D341Med (cell line): ENCODE measurements around the gene LRRC8C.
"Not testable (repeated sequence)": the region's sequence is repeated elsewhere in the genome, so short reads cannot be mapped to it uniquely, and the experiment has no call there.

Experiments
- DNase-seq: peaks from one replicate; pipeline ENCODE4 v3.0.0; 2012; ENCODE audit warnings: low spot score

The LRRC8C gene

GRCh38 chr1:89607586-89608318, 25.2 kb upstream of the LRRC8C start:
- no peak for DNase-seq

DNA sequence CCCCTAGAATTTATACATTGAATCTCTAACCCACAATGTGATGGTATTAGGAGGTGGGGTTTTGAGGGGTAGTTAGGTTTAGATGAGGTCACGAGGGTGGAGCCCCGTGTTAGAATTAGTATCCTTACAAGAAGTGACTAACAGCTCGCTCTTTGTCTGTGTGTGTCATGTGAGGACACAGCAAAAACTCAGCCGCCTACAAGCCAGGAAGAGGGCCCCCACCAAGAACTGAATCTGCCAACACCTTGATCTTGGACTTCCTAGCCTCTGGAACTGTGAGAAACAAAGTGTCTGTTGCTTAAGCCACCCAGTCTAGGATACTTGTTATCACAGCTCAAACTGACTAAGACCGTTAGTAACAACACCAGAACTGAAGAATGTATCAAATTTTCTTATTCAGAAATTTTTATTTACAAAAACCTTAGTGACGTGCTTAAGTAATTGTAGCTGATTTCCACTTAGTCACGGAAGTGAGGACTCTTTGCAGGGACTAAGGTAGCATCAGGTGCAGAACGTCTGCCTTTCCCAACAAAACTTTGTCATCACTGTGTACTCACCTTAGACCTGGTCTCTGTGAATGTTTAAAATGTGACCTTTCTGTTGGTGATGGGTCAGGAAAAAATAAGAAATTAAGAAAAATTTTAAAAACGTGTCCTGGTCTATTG, 24.5 kb upstream of the LRRC8C start:
- no peak for DNase-seq

- DNase-seq: no peak
These were observed 23.8 kb upstream of the LRRC8C start for GRCh38 chr1:89608984-89609725.

GRCh38 chr1:89609781-89610456, 23.0 kb upstream of the LRRC8C start:
- DNase-seq: no peak

GRCh38 chr1:89610457-89611011, 22.4 kb upstream of the LRRC8C start:
- DNase-seq: no peak

DNA sequence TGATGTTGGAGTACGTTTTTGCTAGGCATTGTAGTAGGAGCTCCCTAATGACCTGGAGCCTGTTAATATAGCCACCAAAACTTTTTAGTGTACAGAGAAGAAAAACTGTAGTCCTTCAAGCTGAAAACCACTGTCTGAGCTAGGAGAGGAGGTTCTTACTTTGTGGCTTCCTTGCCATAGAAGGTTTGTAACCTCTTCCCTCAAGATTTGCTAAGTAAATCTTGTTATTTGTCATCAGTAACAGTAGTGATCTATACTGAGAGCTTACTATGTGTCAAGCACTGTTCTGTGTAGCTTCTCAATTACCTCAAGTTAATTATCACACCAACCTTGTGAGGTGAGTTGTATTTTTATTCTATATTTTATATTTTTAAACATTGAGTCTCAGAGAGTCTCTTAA, 21.2 kb upstream of the LRRC8C start:
- no peak for DNase-seq

DNA sequence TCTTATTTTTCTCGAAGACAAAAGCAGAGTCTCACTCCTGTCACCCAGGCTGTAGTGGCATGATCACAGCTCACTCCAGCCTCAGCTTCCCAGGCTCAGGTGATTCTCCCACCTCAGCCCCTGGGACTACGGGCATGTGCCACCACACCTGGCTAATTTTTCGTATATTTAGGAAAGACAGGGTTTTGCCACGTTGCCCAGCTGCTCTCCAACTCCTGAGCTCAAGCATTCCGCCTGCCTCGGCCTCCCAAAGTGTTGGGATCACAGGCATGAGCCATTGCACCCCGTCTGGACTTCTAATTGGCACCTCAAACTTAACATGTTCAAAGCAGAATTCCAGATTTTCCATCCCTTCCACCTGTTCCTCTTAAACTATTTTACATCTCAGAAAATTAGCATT, 19.0 kb upstream of the LRRC8C start:
- no peak for DNase-seq

DNA sequence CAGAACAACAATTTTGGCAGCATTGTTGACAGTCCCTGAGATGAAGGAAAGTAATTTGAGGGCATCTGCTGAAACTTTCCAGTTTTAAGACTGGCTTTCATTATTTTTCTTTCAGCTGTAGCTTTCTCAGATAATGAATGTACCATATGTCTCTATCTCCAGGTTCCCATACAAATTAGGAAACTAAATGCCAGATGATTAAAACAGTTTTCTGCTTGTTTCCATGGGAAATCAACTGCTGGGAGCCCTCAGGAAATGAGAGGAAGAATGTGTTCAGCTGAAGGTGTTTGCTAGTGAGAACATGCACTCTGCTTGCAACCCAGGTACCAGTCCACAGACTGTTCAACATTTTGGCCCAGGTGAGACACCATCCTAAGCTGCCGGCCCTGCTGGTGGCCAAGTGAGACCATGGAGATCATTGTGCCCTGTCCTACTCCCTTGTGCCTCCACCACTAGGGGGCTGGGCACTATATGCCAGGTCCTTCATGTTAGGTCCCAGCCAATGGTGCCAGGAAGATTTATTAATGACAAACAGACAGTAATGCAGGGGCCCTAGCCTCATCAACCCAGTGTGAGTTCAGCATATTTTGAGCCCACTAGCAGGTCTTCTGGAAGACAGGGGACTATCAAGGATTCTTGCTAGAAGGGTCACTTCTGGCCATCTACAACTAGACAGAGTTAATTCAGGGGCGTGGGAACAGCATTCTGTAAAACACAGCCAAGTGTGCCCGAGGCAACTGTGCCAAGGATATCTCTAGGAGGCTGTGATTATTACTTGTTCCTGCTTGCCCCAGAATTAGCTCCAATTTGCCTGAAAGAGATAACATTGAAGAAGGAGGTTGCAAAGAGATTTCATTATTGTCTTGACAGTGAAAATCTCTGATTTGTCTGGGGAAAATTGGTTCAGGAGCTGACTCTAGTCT, 17.0 kb upstream of the LRRC8C start:
- DNase-seq: no peak

DNA sequence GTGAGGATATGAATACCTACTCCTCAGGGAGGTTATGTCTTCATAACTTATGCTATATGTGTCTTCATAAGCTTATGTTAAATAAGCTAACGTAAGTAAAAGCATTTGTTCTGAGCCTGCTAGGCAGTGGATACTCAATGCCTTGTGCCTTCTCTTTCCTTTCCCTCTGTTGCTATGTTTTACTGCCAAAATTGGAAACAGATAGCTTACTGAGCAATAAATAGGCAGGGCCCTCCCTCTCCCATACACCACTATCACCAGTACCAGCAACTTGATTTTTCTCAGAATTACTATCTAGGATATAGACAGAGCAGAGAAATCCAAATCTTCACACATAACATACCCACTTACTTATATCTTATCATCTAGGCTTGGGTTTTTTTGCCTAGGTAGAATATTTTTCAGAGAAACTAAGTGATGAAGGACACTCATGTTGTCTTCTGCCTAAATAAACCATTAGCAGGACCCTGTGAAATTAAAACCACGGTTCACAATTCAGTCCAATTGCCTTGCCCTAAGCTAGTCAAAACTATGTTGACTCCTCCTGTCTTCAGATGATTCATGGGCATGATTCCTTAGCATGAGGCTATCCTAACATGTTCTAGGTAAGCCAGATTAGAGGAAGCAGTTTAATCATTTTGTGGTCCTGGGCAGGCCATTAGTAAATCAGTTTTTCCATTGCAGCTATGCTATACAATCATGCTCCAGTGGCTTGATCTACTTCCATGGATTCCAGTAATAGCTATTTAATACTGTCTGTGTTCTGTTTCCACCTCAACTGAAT, 15.9 kb upstream of the LRRC8C start:
- no peak for DNase-seq

GRCh38 chr1:89620664-89621063, 12.3 kb upstream of the LRRC8C start:
- DNase-seq: no peak

DNA sequence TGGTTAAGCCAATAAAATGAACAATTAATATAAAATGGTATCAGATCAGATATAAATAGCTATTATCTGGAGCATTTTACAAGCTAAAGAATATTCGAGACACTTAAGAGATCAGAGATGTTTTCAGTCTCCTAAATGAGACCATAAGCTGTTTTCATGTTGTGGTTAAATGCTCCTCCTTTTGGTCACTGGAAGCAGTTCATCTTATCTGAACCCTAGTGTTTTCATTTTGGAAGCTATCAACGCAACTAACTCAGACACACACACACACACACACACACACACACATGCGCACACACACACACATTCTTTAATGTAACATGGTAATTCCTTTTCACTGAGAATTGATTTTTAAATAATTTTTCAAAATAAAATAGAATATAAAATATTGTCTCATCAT, 10.0 kb upstream of the LRRC8C start:
- DNase-seq: no peak

GRCh38 chr1:89624314-89624713, 8.6 kb upstream of the LRRC8C start:
- DNase-seq: no peak

- DNase-seq: no peak
These were observed 8.1 kb upstream of the LRRC8C start for GRCh38 chr1:89624715-89625323.

DNA sequence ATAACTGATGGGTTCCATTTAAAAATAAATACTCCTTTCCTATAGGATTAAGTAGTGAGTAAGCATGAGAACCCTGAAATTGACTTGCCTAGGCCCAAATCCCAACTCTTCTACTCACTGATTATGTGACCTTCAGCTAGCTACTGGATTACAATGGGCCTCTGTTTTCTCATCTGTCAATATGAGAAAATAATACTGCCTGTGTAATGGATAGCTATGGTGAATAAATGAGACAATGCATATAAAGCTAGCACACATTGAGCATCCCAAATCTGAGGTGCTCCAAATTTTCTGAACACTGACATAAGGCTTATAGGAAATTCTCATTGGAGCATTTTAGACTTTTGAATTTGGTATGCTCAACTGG, 5.3 kb upstream of the LRRC8C start:
- no peak for DNase-seq

- no peak for DNase-seq
These were observed 3.8 kb upstream of the LRRC8C start for GRCh38 chr1:89629146-89629545.

- not testable (repeated sequence) for DNase-seq
These were observed 3.3 kb upstream of the LRRC8C start for GRCh38 chr1:89629600-89629999.

DNA sequence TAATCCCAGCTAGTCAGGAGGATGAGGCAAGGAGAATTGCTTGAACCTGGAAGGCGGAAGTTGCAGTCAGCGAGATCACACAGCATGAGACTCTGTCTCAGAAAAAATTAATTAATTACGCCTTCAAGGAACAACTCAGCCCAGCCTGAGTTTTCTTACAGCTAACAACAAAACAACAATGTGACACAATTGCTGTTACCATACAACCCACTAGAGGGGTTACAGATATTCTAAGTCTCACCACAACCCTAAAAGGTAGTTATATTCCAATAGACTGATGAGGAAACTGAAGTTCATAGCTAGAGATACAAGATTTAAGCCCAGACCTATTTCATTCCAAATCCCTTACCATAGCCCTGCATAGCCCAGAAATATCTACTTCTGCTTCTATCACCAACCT, 2.9 kb upstream of the LRRC8C start:
- DNase-seq: no peak

- peak; percentile 23 for DNase-seq
These were observed 884 bp upstream of the LRRC8C start for GRCh38 chr1:89631816-89632656.

- DNase-seq: peak; percentile 78
These were observed 404 bp downstream of the LRRC8C start for GRCh38 chr1:89633248-89633799.
